Measurements from ENCODE around the gene LHX2. TPM values are rescaled to one million over a fixed set of nuclear protein-coding genes. Genes with fewer than 3 reads are reported as not detected.

Gene LHX2
- total and polyA plus RNA-seq, 4 donors: 0.10 to 2.0 (median 1.1) TPM

GRCh38 chr9:124030969-124031451 lies 19.4 kb downstream of the LHX2 start:
- DNase-seq (ENCODE audit: low read depth in 4 of 6, low spot score in 6 of 6): no peak
- WGBS (ENCODE audit: insufficient coverage): 90% methylated on average over 13 of the region's 16 CpGs
- Histone ChIP-seq H3K27ac (ENCODE audit: low read depth, low read length) (no peak overlapping the region), H3K27me3 (ENCODE audit: control insufficient read depth, insufficient read depth, low read length) (peaks cover 55% of the 10 kb centered on the region), H3K4me1 (ENCODE audit: control insufficient read depth, insufficient read depth, low read length) (peaks cover 6% of the 10 kb centered on the region), H3K9me3 (ENCODE audit: control insufficient read depth, insufficient read depth, low read length) (no peaks in the 10 kb centered on the region), H3K4me3 (ENCODE audit: low read depth, low read length) (no peak overlapping the region), H3K36me3 (ENCODE audit: control insufficient read depth, insufficient read depth, low read length) (no peaks in the 10 kb centered on the region)

- DNase-seq (ENCODE audit: low read depth in 4 of 6, low spot score in 6 of 6): peak in 1 of 6 donors; percentile 49
- peaks cover 6% of the 10 kb centered on the region for H3K4me1 ChIP-seq (ENCODE audit: control insufficient read depth, insufficient read depth, low read length)
- H3K36me3 ChIP-seq (ENCODE audit: control insufficient read depth, insufficient read depth, low read length): no peaks in the 10 kb centered on the region
- peaks cover 60% of the 10 kb centered on the region for H3K27me3 ChIP-seq (ENCODE audit: control insufficient read depth, insufficient read depth, low read length)
- WGBS (ENCODE audit: insufficient coverage): 7% methylated on average over 24 of the region's 24 CpGs
- no peak overlapping the region for H3K27ac ChIP-seq (ENCODE audit: low read depth, low read length)
- H3K4me3 ChIP-seq (ENCODE audit: low read depth, low read length): no peak overlapping the region
- no peaks in the 10 kb centered on the region for H3K9me3 ChIP-seq (ENCODE audit: control insufficient read depth, insufficient read depth, low read length)
Observed at GRCh38 chr9:124032247-124032646, 20.7 kb downstream of the LHX2 start.

DNA sequence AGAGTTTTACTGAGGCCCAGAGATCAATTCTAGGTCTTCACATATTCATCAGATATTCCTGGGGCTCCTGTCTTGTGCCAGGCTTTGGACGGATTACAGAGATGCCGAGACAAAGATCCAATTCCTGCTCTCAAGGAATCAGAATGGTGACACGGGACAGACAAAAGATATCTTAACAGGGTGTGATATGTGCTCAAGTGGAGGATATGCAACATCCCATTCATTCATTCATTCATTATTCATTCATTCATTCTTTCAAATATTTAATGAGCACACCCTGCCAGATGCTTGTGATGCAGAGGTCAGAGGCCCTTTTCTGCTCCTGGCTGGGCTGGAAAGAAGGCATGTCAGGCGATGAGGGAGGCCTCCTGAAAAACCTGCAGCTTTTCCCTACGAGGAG lies 21.8 kb downstream of the LHX2 start:
- 100% methylated on average over 1 of the region's 5 CpGs for WGBS (ENCODE audit: insufficient coverage)
- DNase-seq (ENCODE audit: low read depth in 4 of 6, low spot score in 6 of 6): no peak

DNA sequence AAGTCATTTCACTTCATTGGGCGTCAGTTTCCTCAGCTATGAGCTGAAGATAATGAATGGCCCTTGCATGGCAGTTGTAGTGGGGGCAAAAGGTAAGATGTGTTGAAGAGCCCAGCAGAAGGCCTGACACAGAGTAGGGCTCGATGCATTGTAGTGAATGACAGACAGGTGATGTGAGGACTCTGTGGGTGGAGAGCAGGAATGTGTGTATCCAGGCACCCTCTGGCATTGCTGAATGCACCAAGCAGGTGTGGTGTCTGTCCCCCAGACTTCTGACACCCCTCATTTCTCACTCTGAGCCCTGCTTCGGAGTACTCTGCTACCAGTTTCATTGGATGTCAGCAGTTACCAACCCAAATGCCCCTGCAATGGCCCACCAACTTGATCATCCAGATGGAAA lies 22.4 kb downstream of the LHX2 start:
- Histone ChIP-seq H3K4me3 (ENCODE audit: low read depth, low read length) (no peak overlapping the region), H3K27ac (ENCODE audit: low read depth, low read length) (no peak overlapping the region), H3K27me3 (ENCODE audit: control insufficient read depth, insufficient read depth, low read length) (peaks cover 68% of the 10 kb centered on the region), H3K9me3 (ENCODE audit: control insufficient read depth, insufficient read depth, low read length) (no peaks in the 10 kb centered on the region), H3K4me1 (ENCODE audit: control insufficient read depth, insufficient read depth, low read length) (peaks cover 6% of the 10 kb centered on the region), H3K36me3 (ENCODE audit: control insufficient read depth, insufficient read depth, low read length) (no peaks in the 10 kb centered on the region)
- DNase-seq (ENCODE audit: low read depth in 4 of 6, low spot score in 6 of 6): no peak
- WGBS (ENCODE audit: insufficient coverage): 77% methylated on average over 3 of the region's 3 CpGs

More for the DNA sequence above, 21.8 kb downstream of the LHX2 start:
- no peaks in the 10 kb centered on the region for H3K36me3 ChIP-seq (ENCODE audit: control insufficient read depth, insufficient read depth, low read length)
- H3K27ac ChIP-seq (ENCODE audit: low read depth, low read length): no peak overlapping the region
- no peak overlapping the region for H3K4me3 ChIP-seq (ENCODE audit: low read depth, low read length)
- no peaks in the 10 kb centered on the region for H3K9me3 ChIP-seq (ENCODE audit: control insufficient read depth, insufficient read depth, low read length)
- peaks cover 6% of the 10 kb centered on the region for H3K4me1 ChIP-seq (ENCODE audit: control insufficient read depth, insufficient read depth, low read length)
- H3K27me3 ChIP-seq (ENCODE audit: control insufficient read depth, insufficient read depth, low read length): peaks cover 67% of the 10 kb centered on the region

- 85% methylated on average over 14 of the region's 17 CpGs for WGBS (ENCODE audit: insufficient coverage)
- peaks cover 73% of the 10 kb centered on the region for H3K27me3 ChIP-seq (ENCODE audit: control insufficient read depth, insufficient read depth, low read length)
- no peaks in the 10 kb centered on the region for H3K9me3 ChIP-seq (ENCODE audit: control insufficient read depth, insufficient read depth, low read length)
Observed at GRCh38 chr9:124035001-124035650, 23.6 kb downstream of the LHX2 start.

GRCh38 chr9:124036578-124036977 lies 25.0 kb downstream of the LHX2 start:
- Histone ChIP-seq H3K27me3 (ENCODE audit: control insufficient read depth, insufficient read depth, low read length) (peaks cover 72% of the 10 kb centered on the region), H3K4me1 (ENCODE audit: control insufficient read depth, insufficient read depth, low read length) (peaks cover 13% of the 10 kb centered on the region), H3K36me3 (ENCODE audit: control insufficient read depth, insufficient read depth, low read length) (no peaks in the 10 kb centered on the region), H3K9me3 (ENCODE audit: control insufficient read depth, insufficient read depth, low read length) (no peaks in the 10 kb centered on the region), H3K4me3 (ENCODE audit: low read depth, low read length) (no peak overlapping the region), H3K27ac (ENCODE audit: low read depth, low read length) (no peak overlapping the region)
- WGBS (ENCODE audit: insufficient coverage): no CpG with 5 or more reads among the region's 1 CpG
- DNase-seq (ENCODE audit: low read depth in 4 of 6, low spot score in 6 of 6): no peak

More at GRCh38 chr9:124035001-124035650, 23.6 kb downstream of the LHX2 start:
- H3K4me1 ChIP-seq (ENCODE audit: control insufficient read depth, insufficient read depth, low read length): peaks cover 6% of the 10 kb centered on the region
- no peaks in the 10 kb centered on the region for H3K36me3 ChIP-seq (ENCODE audit: control insufficient read depth, insufficient read depth, low read length)
- DNase-seq (ENCODE audit: low read depth in 4 of 6, low spot score in 6 of 6): no peak
- H3K27ac ChIP-seq (ENCODE audit: low read depth, low read length): no peak overlapping the region
- no peak overlapping the region for H3K4me3 ChIP-seq (ENCODE audit: low read depth, low read length)

- Histone ChIP-seq H3K27ac (ENCODE audit: low read depth, low read length) (no peak overlapping the region), H3K27me3 (ENCODE audit: control insufficient read depth, insufficient read depth, low read length) (peaks cover 70% of the 10 kb centered on the region), H3K4me3 (ENCODE audit: low read depth, low read length) (no peak overlapping the region), H3K36me3 (ENCODE audit: control insufficient read depth, insufficient read depth, low read length) (no peaks in the 10 kb centered on the region), H3K9me3 (ENCODE audit: control insufficient read depth, insufficient read depth, low read length) (no peaks in the 10 kb centered on the region), H3K4me1 (ENCODE audit: control insufficient read depth, insufficient read depth, low read length) (peaks cover 15% of the 10 kb centered on the region)
- WGBS (ENCODE audit: insufficient coverage): 56% methylated on average over 6 of the region's 6 CpGs
- no peak for DNase-seq (ENCODE audit: low read depth in 4 of 6, low spot score in 6 of 6)
Observed at GRCh38 chr9:124037790-124038189, 26.2 kb downstream of the LHX2 start.

- H3K4me3 ChIP-seq (ENCODE audit: low read depth, low read length): no peak overlapping the region
- no peaks in the 10 kb centered on the region for H3K9me3 ChIP-seq (ENCODE audit: control insufficient read depth, insufficient read depth, low read length)
- no peak overlapping the region for H3K27ac ChIP-seq (ENCODE audit: low read depth, low read length)
- 71% methylated on average over 1 of the region's 6 CpGs for WGBS (ENCODE audit: insufficient coverage)
- H3K27me3 ChIP-seq (ENCODE audit: control insufficient read depth, insufficient read depth, low read length): peaks cover 71% of the 10 kb centered on the region
- DNase-seq (ENCODE audit: low read depth in 4 of 6, low spot score in 6 of 6): no peak
- no peaks in the 10 kb centered on the region for H3K36me3 ChIP-seq (ENCODE audit: control insufficient read depth, insufficient read depth, low read length)
- H3K4me1 ChIP-seq (ENCODE audit: control insufficient read depth, insufficient read depth, low read length): peaks cover 15% of the 10 kb centered on the region
Observed at GRCh38 chr9:124038239-124038638, 26.7 kb downstream of the LHX2 start.

DNA sequence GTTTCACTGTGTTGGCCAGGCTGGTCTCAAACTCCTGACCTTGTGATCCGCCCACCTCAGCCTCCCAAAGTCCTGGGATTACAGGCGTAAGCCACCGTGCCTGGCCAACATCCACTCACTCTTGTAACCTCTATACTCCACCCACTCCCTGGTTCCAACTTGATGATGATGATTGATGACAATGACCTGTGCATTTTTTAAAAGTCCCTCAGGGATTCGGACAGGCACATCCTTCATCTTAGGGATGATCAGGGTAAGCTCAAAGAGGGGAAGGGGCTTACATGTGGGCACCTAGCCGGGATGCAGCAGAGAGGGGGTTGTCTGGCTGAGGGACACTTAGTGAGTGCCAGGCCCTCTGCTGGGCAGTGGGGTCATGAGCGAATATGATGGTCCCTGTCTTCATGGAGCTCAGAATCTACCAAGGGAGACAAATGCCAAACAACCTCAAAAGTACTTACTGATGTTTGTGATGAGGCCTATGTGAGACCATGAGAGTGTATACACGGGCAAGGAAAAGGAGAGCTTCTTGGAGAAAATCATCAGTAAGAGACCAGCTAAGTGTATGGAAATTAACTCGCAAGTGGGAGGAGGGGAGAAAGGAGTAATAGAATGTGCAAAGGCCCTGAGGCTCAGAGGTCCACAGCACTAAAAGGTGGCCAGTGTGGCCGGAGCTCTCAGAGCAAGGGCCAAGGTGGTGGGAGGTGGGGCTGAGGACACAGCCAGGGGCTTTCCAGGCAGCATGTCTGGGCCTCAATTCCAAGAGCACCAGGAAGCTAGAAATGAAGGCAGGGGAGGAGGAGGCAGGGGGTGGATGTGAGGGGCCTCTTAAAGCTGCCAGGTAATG lies 27.4 kb downstream of the LHX2 start:
- no peaks in the 10 kb centered on the region for H3K36me3 ChIP-seq (ENCODE audit: control insufficient read depth, insufficient read depth, low read length)
- 70% methylated on average over 6 of the region's 9 CpGs for WGBS (ENCODE audit: insufficient coverage)
- no peak for DNase-seq (ENCODE audit: low read depth in 4 of 6, low spot score in 6 of 6)
- H3K27ac ChIP-seq (ENCODE audit: low read depth, low read length): no peak overlapping the region
- no peak overlapping the region for H3K4me3 ChIP-seq (ENCODE audit: low read depth, low read length)
- H3K27me3 ChIP-seq (ENCODE audit: control insufficient read depth, insufficient read depth, low read length): peaks cover 68% of the 10 kb centered on the region
- peaks cover 15% of the 10 kb centered on the region for H3K4me1 ChIP-seq (ENCODE audit: control insufficient read depth, insufficient read depth, low read length)
- H3K9me3 ChIP-seq (ENCODE audit: control insufficient read depth, insufficient read depth, low read length): no peaks in the 10 kb centered on the region

All from spinal cord (tissue), 10 donors.